Measurements from ENCODE around the gene IGSF23.
"Not testable (repeated sequence)": the region's sequence is repeated elsewhere in the genome, so short reads cannot be mapped to it uniquely, and the experiment has no call there.

Gene IGSF23

GRCh38 chr19:44611812-44612295 is 1.5 kb upstream of the IGSF23 start:
- DNase-seq (ENCODE audit: low read depth in 1 of 2, low spot score in 1 of 2), result no peak

- DNase-seq (ENCODE audit: low read depth in 1 of 2, low spot score in 1 of 2), result no peak
Observed at GRCh38 chr19:44614313-44614712, 950 bp downstream of the IGSF23 start.

- no peak for DNase-seq (ENCODE audit: low read depth in 1 of 2, low spot score in 1 of 2)
Observed at GRCh38 chr19:44615863-44616247, 2.5 kb downstream of the IGSF23 start.

GRCh38 chr19:44617110-44617880 is 3.9 kb downstream of the IGSF23 start:
- DNase-seq (ENCODE audit: low read depth in 1 of 2, low spot score in 1 of 2), result no peak

GRCh38 chr19:44618640-44619357 is 5.4 kb downstream of the IGSF23 start:
- no peak for DNase-seq (ENCODE audit: low read depth in 1 of 2, low spot score in 1 of 2)

GRCh38 chr19:44620667-44621066 is 7.3 kb downstream of the IGSF23 start:
- no peak for DNase-seq (ENCODE audit: low read depth in 1 of 2, low spot score in 1 of 2)

GRCh38 chr19:44621367-44621766 is 8.0 kb downstream of the IGSF23 start:
- DNase-seq (ENCODE audit: low read depth in 1 of 2, low spot score in 1 of 2), result no peak

- no peak for DNase-seq (ENCODE audit: low read depth in 1 of 2, low spot score in 1 of 2)
Observed at GRCh38 chr19:44623080-44623479, 9.7 kb downstream of the IGSF23 start.

GRCh38 chr19:44623626-44624025 is 10.3 kb downstream of the IGSF23 start:
- no peak for DNase-seq (ENCODE audit: low read depth in 1 of 2, low spot score in 1 of 2)

- DNase-seq (ENCODE audit: low read depth in 1 of 2, low spot score in 1 of 2), result no peak
Observed at GRCh38 chr19:44624840-44625354, 11.5 kb downstream of the IGSF23 start.

GRCh38 chr19:44625637-44626036 is 12.3 kb downstream of the IGSF23 start:
- not testable (repeated sequence) for DNase-seq (ENCODE audit: low read depth in 1 of 2, low spot score in 1 of 2)

GRCh38 chr19:44626048-44626624 is 12.8 kb downstream of the IGSF23 start:
- DNase-seq (ENCODE audit: low read depth in 1 of 2, low spot score in 1 of 2), result no peak

GRCh38 chr19:44627631-44628030 is 14.3 kb downstream of the IGSF23 start:
- DNase-seq (ENCODE audit: low read depth in 1 of 2, low spot score in 1 of 2), result no peak

- no peak for DNase-seq (ENCODE audit: low read depth in 1 of 2, low spot score in 1 of 2)
Observed at GRCh38 chr19:44628793-44629192, 15.4 kb downstream of the IGSF23 start.

GRCh38 chr19:44631611-44632010 is 18.2 kb downstream of the IGSF23 start:
- DNase-seq (ENCODE audit: low read depth in 1 of 2, low spot score in 1 of 2), result not testable (repeated sequence)

GRCh38 chr19:44634058-44634457 is 20.7 kb downstream of the IGSF23 start:
- DNase-seq (ENCODE audit: low read depth in 1 of 2, low spot score in 1 of 2), result not testable (repeated sequence)

GRCh38 chr19:44634785-44635184 is 21.4 kb downstream of the IGSF23 start:
- no peak for DNase-seq (ENCODE audit: low read depth in 1 of 2, low spot score in 1 of 2)

- no peak for DNase-seq (ENCODE audit: low read depth in 1 of 2, low spot score in 1 of 2)
Observed at GRCh38 chr19:44635581-44636438, 22.4 kb downstream of the IGSF23 start.

GRCh38 chr19:44636439-44637389 is 23.4 kb downstream of the IGSF23 start:
- no peak for DNase-seq (ENCODE audit: low read depth in 1 of 2, low spot score in 1 of 2)

GRCh38 chr19:44637390-44637764 is 24.0 kb downstream of the IGSF23 start:
- DNase-seq (ENCODE audit: low read depth in 1 of 2, low spot score in 1 of 2), result no peak

Measured in stimulated activated CD4-positive, alpha-beta T cell treated with anti-CD3 and anti-CD28 coated beads, Interleukin-15, amount 100 ng/mL, for 1 hour (primary cell).